ENCODE data around the gene TEX264.
A peak's percentile ranks its signal among the peaks of the same experiment; 100 is the strongest.

The TEX264 gene

GRCh38 chr3:51670823-51671733 is at the start of gene TEX264:
TEX264 (plus strand) TSS chr3:51671252; CDS start chr3:51674305, 3,053 bp downstream.
- peak within 1 kb of the TSS; percentile 57 for H3K4me3 ChIP-seq (ENCODE audit: low read length)
- no peak for TF ChIP-seq CTCF (conservative IDR thresholded peaks at IDR 0.05; ENCODE audit: low read depth, low read length)
- DNase-seq (ENCODE audit: low read depth) = no peak

- no peak for TF ChIP-seq CTCF (conservative IDR thresholded peaks at IDR 0.05; ENCODE audit: low read depth, low read length)
- DNase-seq (ENCODE audit: low read depth) = no peak
Observed at GRCh38 chr3:51622413-51622812, 48.6 kb upstream of the TEX264 start.

DNA sequence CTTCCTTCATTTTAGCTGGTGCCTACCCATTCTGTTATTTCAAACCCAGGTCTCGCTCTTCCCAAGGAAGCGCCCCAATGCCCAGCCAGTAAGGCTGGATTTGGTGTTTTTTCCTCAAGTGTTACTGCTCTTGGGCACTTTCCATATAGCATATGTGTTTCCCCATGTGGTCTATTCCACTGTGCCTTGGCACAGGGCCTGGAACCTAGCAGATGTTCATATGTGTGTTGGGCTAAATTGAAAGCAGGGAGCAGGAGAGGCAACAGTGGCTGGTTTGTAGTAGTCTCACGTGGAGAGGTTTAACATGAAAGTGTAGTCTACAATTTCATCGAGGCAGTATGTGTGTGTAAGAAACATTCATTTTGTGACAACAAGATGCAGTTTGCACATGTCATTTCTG is 48.2 kb upstream of the TEX264 start:
- no peak overlapping the region for H3K4me3 ChIP-seq (ENCODE audit: low read length)
- DNase-seq (ENCODE audit: low read depth) = no peak
- no peak for TF ChIP-seq CTCF (conservative IDR thresholded peaks at IDR 0.05; ENCODE audit: low read depth, low read length)

More at GRCh38 chr3:51622413-51622812, 48.6 kb upstream of the TEX264 start:
- H3K4me3 ChIP-seq (ENCODE audit: low read length) = no peak overlapping the region

DNA sequence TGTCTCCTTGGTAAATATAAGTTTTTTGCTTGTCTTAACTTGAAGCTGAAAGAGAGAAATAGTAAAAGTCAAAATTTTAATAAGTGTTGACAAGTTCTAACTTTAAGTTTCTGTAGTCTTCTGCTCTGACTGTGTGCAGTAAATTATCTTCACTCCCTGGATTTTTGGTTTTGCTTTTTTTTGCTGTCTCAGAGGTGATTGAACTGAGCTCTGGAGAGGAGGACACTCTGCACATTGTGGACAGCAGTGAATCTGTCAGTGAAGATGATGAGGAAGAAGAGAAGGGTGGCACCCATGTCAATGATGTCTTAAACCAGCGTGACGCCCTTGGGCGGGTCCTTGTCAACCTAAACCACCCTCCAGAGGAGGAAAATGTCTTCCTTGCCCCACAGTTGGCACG is 40.5 kb upstream of the TEX264 start:
- DNase-seq (ENCODE audit: low read depth) = no peak
- no peak overlapping the region for H3K4me3 ChIP-seq (ENCODE audit: low read length)
- no peak for TF ChIP-seq CTCF (conservative IDR thresholded peaks at IDR 0.05; ENCODE audit: low read depth, low read length)

DNA sequence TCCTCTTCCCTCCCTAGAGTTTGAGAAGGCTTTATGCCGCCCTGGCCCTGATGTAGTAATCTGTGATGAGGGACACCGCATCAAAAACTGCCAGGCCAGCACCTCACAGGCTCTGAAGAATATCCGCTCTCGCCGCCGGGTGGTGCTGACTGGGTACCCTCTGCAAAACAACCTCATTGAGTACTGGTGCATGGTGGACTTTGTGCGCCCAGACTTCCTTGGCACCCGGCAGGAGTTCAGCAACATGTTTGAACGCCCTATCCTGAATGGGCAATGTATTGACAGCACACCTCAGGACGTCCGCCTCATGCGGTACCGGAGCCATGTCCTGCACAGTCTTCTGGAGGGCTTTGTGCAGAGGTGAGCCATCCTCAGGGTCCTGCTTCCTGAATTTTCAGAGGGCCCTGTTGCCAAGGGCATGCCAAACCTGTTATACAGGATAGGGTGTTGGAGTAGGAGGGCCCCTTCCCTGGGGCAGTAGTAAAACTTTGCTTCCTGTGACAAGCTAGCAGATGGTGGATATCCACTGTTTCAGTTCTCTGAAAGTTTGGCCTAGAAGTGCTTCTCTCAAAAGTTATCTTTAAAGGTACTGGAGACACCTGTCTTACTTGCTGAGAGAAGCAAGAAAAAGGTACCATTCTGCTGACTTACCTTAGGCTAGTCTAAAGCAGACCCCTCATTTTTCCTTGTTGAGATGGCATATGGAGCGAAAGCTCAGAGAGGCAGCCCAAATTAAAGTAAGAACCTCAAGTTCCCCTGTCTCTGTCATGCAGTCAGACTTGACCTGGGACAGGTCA is 33.7 kb upstream of the TEX264 start:
- no peak overlapping the region for H3K4me3 ChIP-seq (ENCODE audit: low read length)
- TF ChIP-seq CTCF (conservative IDR thresholded peaks at IDR 0.05; ENCODE audit: low read depth, low read length) = no peak
- no peak for DNase-seq (ENCODE audit: low read depth)

DNA sequence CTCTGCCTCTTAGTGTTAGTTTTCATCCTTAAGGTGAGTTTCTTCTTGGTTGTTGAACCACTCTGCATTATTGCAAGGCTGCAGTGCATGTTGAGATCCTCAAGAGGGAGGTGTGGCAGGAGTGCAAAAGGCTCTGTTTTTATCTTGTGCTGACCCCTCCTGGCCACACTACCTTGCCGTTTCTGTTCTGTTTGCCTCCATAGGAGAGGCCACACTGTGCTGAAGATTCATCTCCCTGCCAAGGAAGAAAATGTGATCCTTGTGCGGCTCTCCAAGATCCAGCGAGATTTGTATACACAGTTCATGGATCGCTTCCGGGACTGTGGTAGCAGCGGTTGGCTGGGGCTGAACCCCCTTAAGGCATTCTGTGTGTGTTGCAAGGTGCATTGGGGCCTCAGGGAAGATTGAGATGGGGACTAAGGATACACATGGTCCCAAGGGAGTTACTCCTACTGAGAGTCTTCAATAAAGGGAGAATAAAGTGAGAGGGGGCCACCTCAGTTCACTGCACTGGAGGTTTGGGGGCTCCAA is 33.0 kb upstream of the TEX264 start:
- H3K4me3 ChIP-seq (ENCODE audit: low read length) = no peak overlapping the region
- peak; percentile 28 for DNase-seq (ENCODE audit: low read depth)
- TF ChIP-seq CTCF (conservative IDR thresholded peaks at IDR 0.05; ENCODE audit: low read depth, low read length) = peak; percentile 97
